GM21390 (cell line): ENCODE data around the gene GNAT2.

Source experiments
- ATAC-seq: cut with Tn5 transposase; IDR thresholded peaks from one replicate; pipeline ENCODE4 v1.9.1; 2021; ENCODE audit not compliant: unreplicated experiment

GNAT2 gene

DNA sequence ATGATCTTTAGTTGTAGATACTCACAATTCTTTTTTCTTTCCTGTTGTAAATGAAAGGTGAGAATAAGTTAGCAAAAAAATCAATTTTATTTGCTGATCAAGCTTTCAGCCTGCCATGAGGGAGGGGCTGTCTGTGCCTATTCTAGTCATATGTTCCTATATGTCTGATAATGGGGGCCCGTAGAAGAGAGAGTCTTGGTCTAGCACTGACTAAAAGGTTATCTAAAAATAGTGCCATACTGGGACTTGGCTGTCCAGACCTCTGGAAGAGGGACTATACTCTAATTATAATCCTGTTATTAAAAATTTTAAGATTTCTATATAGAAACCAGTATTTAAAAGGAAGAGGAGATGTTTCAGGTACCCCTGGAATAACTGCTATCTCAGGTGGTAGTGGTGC lies 52.4 kb downstream of the GNAT2 start:
- ATAC-seq, result no peak

DNA sequence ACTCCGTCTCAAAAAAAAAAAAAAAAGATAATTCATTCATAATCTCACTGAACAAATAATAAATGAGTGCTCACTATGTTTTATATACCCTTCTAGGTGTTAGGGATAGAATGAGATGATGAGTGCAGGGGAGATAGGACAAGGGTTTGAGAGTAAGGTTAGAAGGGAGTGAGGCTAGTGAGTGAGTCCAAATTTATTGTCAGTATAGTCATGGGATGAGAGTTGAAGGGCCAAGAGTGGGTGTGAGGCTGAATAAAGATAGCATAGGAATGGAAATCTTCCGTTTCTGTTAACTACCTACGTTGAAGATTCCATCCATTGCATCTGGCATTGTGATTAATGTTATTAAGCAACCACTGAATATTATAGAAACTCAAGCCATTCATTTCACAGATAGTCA lies 54.2 kb downstream of the GNAT2 start:
- ATAC-seq, result no peak

DNA sequence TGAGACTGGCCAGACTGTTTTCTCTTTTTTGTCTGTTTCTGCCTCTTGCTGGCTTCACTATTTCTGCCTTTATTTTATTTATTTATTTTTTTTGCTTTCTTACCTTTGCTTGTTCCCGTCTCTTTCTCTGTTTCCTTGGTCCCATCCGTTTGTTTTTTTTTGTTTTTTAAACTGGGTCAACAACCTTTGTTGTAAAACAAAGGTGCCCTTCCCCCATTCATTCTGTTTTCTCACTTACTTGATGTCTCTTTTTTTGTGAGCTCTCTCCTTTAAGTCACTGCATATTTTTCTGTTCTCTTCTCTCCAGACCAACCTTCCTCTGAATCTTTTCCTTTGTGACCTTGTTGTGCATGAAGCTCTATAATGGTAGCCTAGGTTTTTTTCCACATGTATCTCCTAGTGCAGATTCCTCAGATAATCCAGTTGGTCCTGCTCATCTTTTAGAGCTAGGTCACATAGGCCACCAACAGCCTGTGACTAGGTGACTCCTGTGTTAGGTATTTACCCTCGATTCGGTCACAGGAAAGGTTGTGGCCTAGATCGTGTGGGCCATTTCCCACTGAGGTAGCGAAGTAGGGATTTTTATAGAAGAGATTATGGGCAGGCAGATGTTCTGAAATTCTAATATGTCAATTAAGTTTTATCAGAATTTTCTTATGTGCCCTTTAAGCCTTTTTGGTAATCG lies 55.1 kb downstream of the GNAT2 start:
- no peak for ATAC-seq

DNA sequence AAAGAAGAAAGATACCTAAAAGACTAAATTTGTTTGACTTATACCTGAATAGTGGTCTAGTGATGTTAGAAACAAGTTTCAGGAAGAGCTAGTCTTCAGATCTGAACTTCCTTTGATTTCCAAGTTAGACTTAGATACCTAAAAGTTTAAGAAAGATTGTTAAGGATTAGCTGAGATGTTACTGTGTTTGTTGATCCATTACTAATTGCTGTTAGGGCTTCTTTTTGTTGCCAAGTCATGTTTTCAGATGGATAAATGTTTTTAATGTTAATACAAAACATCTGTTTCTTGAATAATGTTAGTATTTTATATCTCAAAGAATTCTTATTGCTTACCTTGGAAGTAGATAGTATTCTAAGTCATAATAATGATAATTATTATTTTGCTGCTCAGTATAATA lies 59.4 kb downstream of the GNAT2 start:
- ATAC-seq, result no peak

DNA sequence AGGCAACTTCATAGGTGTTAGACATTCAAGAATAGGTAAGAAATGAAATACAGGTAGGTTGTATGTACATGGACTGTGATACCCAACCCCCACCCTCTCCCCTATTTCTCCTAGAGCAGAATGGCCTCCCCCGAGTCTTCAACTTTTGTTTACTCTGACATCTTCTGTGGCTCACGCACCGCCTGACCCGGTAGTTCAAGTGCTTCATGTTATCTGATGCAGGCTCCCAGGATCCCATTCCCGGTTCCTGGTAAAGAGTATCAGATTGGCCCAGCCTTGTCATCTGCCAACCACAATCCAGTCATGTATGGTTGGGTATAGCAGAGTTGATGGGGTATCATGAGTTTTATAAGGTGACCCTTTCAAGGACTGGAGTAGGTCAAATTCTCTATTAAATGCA lies 61.9 kb downstream of the GNAT2 start:
- no peak for ATAC-seq

DNA sequence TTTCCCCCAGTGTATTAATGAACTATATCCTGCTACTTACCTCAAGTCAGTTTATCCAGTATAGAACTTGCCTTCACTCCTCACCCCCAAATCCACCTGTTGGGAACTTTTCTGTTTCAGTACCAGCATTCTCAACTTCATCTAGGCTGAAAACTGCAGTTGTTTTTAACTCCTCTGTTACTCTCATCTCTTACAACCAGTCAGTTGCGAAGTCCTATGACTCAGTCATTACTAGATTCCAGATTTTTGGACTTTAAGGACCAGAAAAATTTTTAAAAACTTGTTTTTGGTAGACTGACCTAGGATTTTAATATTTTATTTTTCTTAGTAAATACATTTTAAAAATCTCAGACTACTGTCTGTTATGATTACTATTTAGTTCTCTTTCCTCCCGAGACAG lies 62.9 kb downstream of the GNAT2 start:
- ATAC-seq, result no peak
